DMS114 treated with DMSO at 0.1 percent for 48 hours (cell line): ENCODE data around the gene GLP1R.
"Not testable (repeated sequence)": the region's sequence is repeated elsewhere in the genome, so short reads cannot be mapped to it uniquely, and the experiment has no call there.

Experiments
- DNase-seq: peaks from one replicate; lab custom pipeline; 2025; ENCODE audit not compliant: unreplicated experiment; lab: John Stamatoyannopoulos, UW

Gene GLP1R

DNA sequence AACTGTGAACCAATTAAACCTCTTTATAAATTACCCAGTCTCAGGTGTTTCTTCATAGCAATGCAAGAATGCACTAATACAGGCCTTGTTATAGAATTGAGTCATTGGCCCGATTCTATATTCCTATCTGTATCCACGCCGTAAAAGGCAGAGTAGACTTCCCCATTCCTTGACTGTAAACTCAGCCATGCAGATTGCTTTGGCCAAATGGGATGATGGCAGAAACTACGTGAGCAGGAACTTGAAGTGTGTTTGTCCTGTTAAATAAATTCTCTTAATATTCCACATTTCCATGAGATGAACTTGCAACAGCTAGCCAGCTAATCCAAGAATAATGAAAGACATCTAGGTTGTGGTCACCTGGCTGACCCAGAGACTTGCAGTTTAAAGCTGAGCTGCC lies 70.3 kb downstream of the GLP1R start:
- no peak for DNase-seq

DNA sequence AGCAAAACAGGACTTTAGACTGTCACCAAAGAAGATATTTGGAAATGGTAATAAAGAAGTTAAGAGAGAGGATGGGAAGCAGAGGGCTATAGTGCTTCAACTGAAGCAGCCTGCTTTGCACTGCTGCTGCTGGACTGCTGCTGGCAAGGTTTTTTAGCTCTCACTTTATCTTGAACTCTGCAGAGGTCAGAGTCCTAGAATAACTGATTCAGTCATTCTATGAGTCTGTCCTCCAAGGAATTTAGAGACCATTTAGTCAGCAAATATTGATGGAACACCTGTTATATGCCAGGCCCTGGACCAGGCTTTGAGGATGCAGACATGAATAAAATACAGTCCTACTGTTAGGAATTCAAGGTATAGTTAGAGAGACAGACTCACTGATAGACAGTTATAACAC lies 75.5 kb downstream of the GLP1R start:
- DNase-seq = no peak

DNA sequence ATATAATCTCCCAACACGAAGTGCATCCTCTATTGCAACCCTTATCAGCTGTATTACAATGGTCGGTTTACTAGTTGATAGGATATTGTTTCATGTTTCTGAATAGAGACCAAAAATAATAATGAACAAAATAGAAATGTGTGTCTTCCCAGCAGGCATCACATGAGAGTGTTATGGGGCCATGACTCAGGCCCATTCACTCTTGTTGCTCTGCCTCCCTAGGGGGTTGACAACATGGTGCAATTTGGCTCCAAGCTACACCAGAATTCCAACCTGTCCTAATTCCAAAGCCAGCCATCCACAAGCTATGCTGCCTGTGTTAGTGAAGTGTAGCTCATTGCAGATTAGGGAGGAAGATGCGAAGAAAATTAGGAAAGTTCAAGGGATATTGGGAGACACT lies 79.5 kb downstream of the GLP1R start:
- no peak for DNase-seq

DNA sequence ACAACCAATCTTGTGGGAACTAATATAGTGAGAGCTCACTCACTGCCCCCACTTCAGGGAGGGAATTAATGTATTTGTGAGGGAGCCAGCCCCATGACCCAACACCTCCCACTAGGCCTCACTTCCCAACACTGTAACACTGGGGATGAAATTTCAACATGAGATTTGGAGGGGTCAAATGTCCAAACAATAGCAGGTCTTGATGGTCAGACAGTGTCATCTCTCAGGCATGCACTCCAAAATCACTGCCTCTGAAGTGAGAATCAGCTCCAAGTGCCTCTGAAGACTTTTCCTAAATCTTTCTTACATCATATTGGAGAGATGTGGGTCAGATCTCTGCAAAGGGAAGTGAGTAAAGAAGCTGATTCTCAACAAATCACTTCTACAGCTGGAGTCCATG lies 80.3 kb downstream of the GLP1R start:
- DNase-seq = no peak

DNA sequence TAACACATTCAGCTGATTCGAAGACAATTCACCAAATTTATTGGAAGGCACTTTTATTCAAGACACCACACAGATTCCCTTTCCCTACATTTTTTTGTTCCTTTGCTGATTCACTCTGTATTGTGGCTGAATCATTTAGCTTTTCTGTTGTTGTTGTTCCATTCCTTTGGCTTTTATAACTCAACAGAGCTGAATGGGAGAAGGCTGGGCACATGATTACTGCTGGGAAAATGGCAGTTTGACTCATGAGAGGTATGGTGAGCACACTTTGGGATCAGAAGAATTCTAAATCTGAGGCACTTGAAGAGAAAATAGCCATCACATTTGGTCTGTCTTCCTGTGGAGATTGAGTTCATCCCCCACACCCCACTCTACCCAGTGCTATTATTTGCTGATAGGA lies 82.1 kb downstream of the GLP1R start:
- no peak for DNase-seq

DNA sequence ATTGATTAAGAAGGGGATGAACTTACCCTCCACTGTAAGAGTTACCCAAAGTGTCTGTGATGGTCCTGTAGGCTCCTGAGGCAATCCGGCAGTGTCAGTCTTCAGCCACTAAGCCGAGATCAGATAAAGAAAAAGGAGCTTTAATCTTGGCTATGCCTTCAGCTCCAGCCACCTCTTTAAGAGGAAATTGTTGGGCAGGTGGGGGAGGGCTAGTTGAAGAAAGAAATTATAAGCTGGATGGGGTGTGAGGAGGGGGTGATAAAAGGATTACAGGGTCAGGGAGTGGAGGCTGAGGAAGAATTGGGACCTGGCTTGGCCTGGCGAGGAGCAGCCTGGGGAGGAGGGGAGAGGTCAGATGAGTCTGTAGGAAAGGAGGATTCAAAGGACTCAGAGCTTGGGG lies 86.2 kb downstream of the GLP1R start:
- not testable (repeated sequence) for DNase-seq

DNA sequence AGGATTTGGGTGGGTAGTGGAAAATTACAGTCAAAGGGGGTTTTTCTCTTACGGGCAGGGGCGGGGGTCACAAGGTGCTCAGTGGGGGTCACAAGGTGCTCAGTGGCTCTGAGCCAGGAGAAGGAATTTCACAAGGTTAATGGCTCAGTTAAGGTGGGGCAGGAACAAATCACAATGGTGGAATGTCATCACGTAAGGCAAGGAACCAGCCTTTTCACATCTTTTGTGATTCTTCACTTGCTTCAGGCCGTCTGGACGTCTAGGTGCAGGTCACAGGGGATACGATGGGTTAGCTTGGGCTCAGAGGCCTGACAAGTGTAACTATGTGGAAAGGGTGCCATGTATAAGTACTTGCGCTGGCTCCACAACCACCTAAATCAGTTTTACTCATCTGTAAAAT lies 87.6 kb downstream of the GLP1R start:
- not testable (repeated sequence) for DNase-seq

DNA sequence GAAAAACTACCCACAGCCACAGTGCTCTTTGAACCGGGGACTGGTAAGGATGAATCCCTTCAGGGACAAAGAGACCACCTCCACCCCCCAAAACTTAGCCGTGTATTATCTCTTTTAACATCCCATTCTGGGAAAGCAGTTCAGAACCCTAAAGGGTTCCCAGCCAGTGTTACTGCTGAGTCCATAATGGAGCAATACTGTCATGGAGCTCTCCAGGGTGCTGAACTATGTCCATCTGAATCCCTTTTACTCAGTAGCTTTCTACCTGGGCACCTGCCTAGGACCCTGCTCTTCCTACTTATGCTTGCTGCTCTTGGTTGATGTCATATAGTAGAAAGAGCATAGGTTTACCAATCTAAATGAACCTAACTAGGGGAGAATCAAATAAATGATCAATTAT lies 88.7 kb downstream of the GLP1R start:
- no peak for DNase-seq
